ENCODE data around the gene GSTT4. TPM values are rescaled to one million over a fixed set of nuclear protein-coding genes. Genes with fewer than 3 reads are reported as not detected.

Gene GSTT4
- total RNA-seq, 2 experiments from 2014 or later = not detected

GRCh38 chr22:24008022-24008283 lies 2.7 kb upstream of the GSTT4 start:
- H3K9me3 ChIP-seq (ENCODE audit: low read length) = peaks cover 9% of the 10 kb centered on the region; the same call in 1 of the 2 replicates
- CTCF ChIA-PET (ENCODE audit: unreplicated experiment) = interaction anchor here (0.6 kb wide), 1 partner anchor 146 kb away, joined by 3 read pairs; no protein-coding TSS in a partner anchor

GRCh38 chr22:24007253-24008021 lies 2.2 kb upstream of the GSTT4 start:
- Histone ChIP-seq H3K27ac (ENCODE audit: low read depth, low read length, poor library complexity, severe bottlenecking) (no peak overlapping the region), H4K20me1 (ENCODE audit: insufficient read depth, low read length) (no peaks in the 10 kb centered on the region), H3K4me2 (ENCODE audit: low read length) (no peak overlapping the region), H3K9me2 (ENCODE audit: insufficient read depth, low read length) (no peaks in the 10 kb centered on the region), H3K36me3 (ENCODE audit: insufficient read depth, low read length) (no peaks in the 10 kb centered on the region), H3K4me3 (ENCODE audit: low read depth, low read length, poor library complexity, severe bottlenecking) (no peak overlapping the region), H3K9me3 (ENCODE audit: low read length) (peaks cover 9% of the 10 kb centered on the region; the same call in 1 of the 2 replicates), H2AFZ (ENCODE audit: low read length) (no peak overlapping the region), H3K4me1 (ENCODE audit: insufficient read depth, low read length, poor library complexity, severe bottlenecking) (peaks cover 9% of the 10 kb centered on the region), H3K79me2 (ENCODE audit: insufficient read depth, low read depth, low read length) (peaks cover 10% of the 10 kb centered on the region)
- BruUV-seq (replicated peaks) = no TSS peak
- DNase-seq (ENCODE audit: low spot score) = no peak
- intact Hi-C loops (cut with micrococcal nuclease; ENCODE audit: unreplicated experiment) = no loop called here
- CTCF ChIA-PET (ENCODE audit: unreplicated experiment) = no interaction called here
- TF ChIP-seq EZH2phosphoT487 (IDR thresholded peaks at IDR 0.05; ENCODE audit: borderline replicate concordance, low read depth, low read length) (no peak), CTCF (conservative IDR thresholded peaks at IDR 0.05; ENCODE audit: low read length) (no peak)
- POLR2A ChIA-PET = no interaction called here

More at GRCh38 chr22:24008022-24008283, 2.7 kb upstream of the GSTT4 start:
- POLR2A ChIA-PET = no interaction called here
- peaks cover 14% of the 10 kb centered on the region for H3K4me1 ChIP-seq (ENCODE audit: insufficient read depth, low read length, poor library complexity, severe bottlenecking)
- no peak overlapping the region for H3K4me2 ChIP-seq (ENCODE audit: low read length)
- H3K79me2 ChIP-seq (ENCODE audit: insufficient read depth, low read depth, low read length) = peaks cover 12% of the 10 kb centered on the region
- no peak for DNase-seq (ENCODE audit: low spot score)
- no peak overlapping the region for H3K4me3 ChIP-seq (ENCODE audit: low read depth, low read length, poor library complexity, severe bottlenecking)
- no peaks in the 10 kb centered on the region for H3K9me2 ChIP-seq (ENCODE audit: insufficient read depth, low read length)
- no peaks in the 10 kb centered on the region for H3K36me3 ChIP-seq (ENCODE audit: insufficient read depth, low read length)
- no peak overlapping the region for H3K27ac ChIP-seq (ENCODE audit: low read depth, low read length, poor library complexity, severe bottlenecking)
- intact Hi-C loops (cut with micrococcal nuclease; ENCODE audit: unreplicated experiment) = no loop called here
- no peaks in the 10 kb centered on the region for H4K20me1 ChIP-seq (ENCODE audit: insufficient read depth, low read length)
- BruUV-seq (replicated peaks) = no TSS peak
- no peak overlapping the region for H2AFZ ChIP-seq (ENCODE audit: low read length)
- TF ChIP-seq EZH2phosphoT487 (IDR thresholded peaks at IDR 0.05; ENCODE audit: borderline replicate concordance, low read depth, low read length) (no peak), CTCF (conservative IDR thresholded peaks at IDR 0.05; ENCODE audit: low read length) (no peak)

GRCh38 chr22:24006914-24007214 lies 1.6 kb upstream of the GSTT4 start:
- BruUV-seq (replicated peaks) = no TSS peak
- H3K4me2 ChIP-seq (ENCODE audit: low read length) = no peak overlapping the region
- H3K4me3 ChIP-seq (ENCODE audit: low read depth, low read length, poor library complexity, severe bottlenecking) = no peak overlapping the region
- CTCF ChIA-PET (ENCODE audit: unreplicated experiment) = no interaction called here
- TF ChIP-seq EZH2phosphoT487 (IDR thresholded peaks at IDR 0.05; ENCODE audit: borderline replicate concordance, low read depth, low read length) (no peak), CTCF (conservative IDR thresholded peaks at IDR 0.05; ENCODE audit: low read length) (no peak)
- intact Hi-C loops (cut with micrococcal nuclease; ENCODE audit: unreplicated experiment) = no loop called here
- no peak for DNase-seq (ENCODE audit: low spot score)
- peaks cover 4% of the 10 kb centered on the region for H3K79me2 ChIP-seq (ENCODE audit: insufficient read depth, low read depth, low read length)
- POLR2A ChIA-PET = no interaction called here
- no peaks in the 10 kb centered on the region for H4K20me1 ChIP-seq (ENCODE audit: insufficient read depth, low read length)
- H3K9me2 ChIP-seq (ENCODE audit: insufficient read depth, low read length) = no peaks in the 10 kb centered on the region
- H3K4me1 ChIP-seq (ENCODE audit: insufficient read depth, low read length, poor library complexity, severe bottlenecking) = peaks cover 5% of the 10 kb centered on the region
- H3K27ac ChIP-seq (ENCODE audit: low read depth, low read length, poor library complexity, severe bottlenecking) = no peak overlapping the region
- no peaks in the 10 kb centered on the region for H3K36me3 ChIP-seq (ENCODE audit: insufficient read depth, low read length)
- H2AFZ ChIP-seq (ENCODE audit: low read length) = no peak overlapping the region
- peaks cover 9% of the 10 kb centered on the region; the same call in 1 of the 2 replicates for H3K9me3 ChIP-seq (ENCODE audit: low read length)

Measured in OCI-LY7 (cell line).